HEK293T (cell line): Measurements from ENCODE around the gene PRPF8.

Experiments used
- CTCF ChIA-PET: fragments of 350-600 bp; formaldehyde crosslinking; extraction: SDS; loops from one replicate; lab custom pipeline; 2021; ENCODE audit warnings: antibody characterized with exemption, inconsistent platforms; lab: Yijun Ruan, JAX
- POLR2A ChIA-PET: fragments of 350-600 bp; formaldehyde crosslinking; extraction: SDS; loops from one replicate; lab custom pipeline; 2020; ENCODE audit warnings: antibody characterized with exemption, inconsistent platforms; lab: Yijun Ruan, JAX
- DNase-seq: peaks from one replicate; pipeline ENCODE4 v3.0.0; 2012; ENCODE audit warnings: mixed read lengths; ENCODE audit errors: extremely low spot score
- ARNT ChIP-seq: fragments of 450-650 bp; IDR thresholded peaks from 2 replicates; pipeline ENCODE4 v1.6.1; 2017; ENCODE audit warnings: mild to moderate bottlenecking
- BHLHE40 ChIP-seq: fragments of 450-650 bp; IDR thresholded peaks from 2 replicates; pipeline ENCODE4 v1.6.1; 2016; ENCODE audit warnings: mild to moderate bottlenecking, moderate library complexity, borderline replicate concordance
- CTBP1 ChIP-seq: fragments of 450-650 bp; IDR thresholded peaks from 2 replicates; pipeline ENCODE4 v1.6.1; 2016; ENCODE audit warnings: borderline replicate concordance
- ELF4 ChIP-seq: fragments of 450-650 bp; IDR thresholded peaks from 2 replicates; pipeline ENCODE4 v1.6.1; 2017; ENCODE audit warnings: antibody characterized with exemption
- FOXA1 ChIP-seq: fragments of 450-650 bp; IDR thresholded peaks from 2 replicates; pipeline ENCODE4 v1.6.1; 2016; ENCODE audit warnings: mild to moderate bottlenecking
- FOXK2 ChIP-seq: fragments of 450-650 bp; IDR thresholded peaks from 2 replicates; pipeline ENCODE4 v1.6.1; 2016; ENCODE audit warnings: mild to moderate bottlenecking
- FOXM1 ChIP-seq: fragments of 450-650 bp; IDR thresholded peaks from 2 replicates; pipeline ENCODE4 v1.6.1; 2017; ENCODE audit warnings: mild to moderate bottlenecking, borderline replicate concordance
- HDGF ChIP-seq: fragments of 450-650 bp; IDR thresholded peaks from 2 replicates; pipeline ENCODE4 v1.6.1; 2017; ENCODE audit warnings: antibody characterized with exemption, borderline replicate concordance
- L3MBTL2 ChIP-seq: fragments of 450-650 bp; conservative IDR thresholded peaks from 2 replicates; pipeline ENCODE4 v1.6.1; 2016; ENCODE audit warnings: mild to moderate bottlenecking
- LEF1 ChIP-seq: fragments of 450-650 bp; IDR thresholded peaks from 2 replicates; pipeline ENCODE4 v1.6.1; 2017; ENCODE audit warnings: mild to moderate bottlenecking, borderline replicate concordance
- NFRKB ChIP-seq: fragments of 450-650 bp; IDR thresholded peaks from 2 replicates; pipeline ENCODE4 v1.6.1; 2016; ENCODE audit warnings: mild to moderate bottlenecking, moderate library complexity
- PKNOX1 ChIP-seq: fragments of 450-650 bp; IDR thresholded peaks from 2 replicates; pipeline ENCODE4 v1.6.1; 2016
- SP1 ChIP-seq: fragments of 450-650 bp; IDR thresholded peaks from 2 replicates; pipeline ENCODE4 v1.6.1; 2017
- SUZ12 ChIP-seq: fragments of 450-650 bp; IDR thresholded peaks from 2 replicates; pipeline ENCODE4 v1.6.1; 2016; ENCODE audit warnings: mild to moderate bottlenecking
- TARDBP ChIP-seq: fragments of 450-650 bp; IDR thresholded peaks from 2 replicates; pipeline ENCODE4 v1.6.1; 2016
- ZNF384 ChIP-seq: fragments of 450-650 bp; IDR thresholded peaks from 2 replicates; pipeline ENCODE4 v1.6.1; 2016

PRPF8 gene

GRCh38 chr17:1624650-1625049 is 60.0 kb downstream of the PRPF8 start:
- ChIA-PET CTCF (interaction anchor here (0.5 to 0.6 kb wide), 2 partner anchors 259 to 365 kb away, joined by 3 to 4 read pairs; no protein-coding TSS in a partner anchor), POLR2A (no interaction called here)
- no peak for TF ChIP-seq SUZ12
- no peak for DNase-seq

- no peak for TF ChIP-seq FOXA1
- no peak for TF ChIP-seq CTBP1
- no peak for TF ChIP-seq FOXK2
- no peak for TF ChIP-seq SP1
- no peak for TF ChIP-seq L3MBTL2
- TF ChIP-seq TARDBP, result no peak
- TF ChIP-seq ELF4, result no peak
- no peak for TF ChIP-seq FOXM1
- POLR2A ChIA-PET, result no interaction called here
- CTCF ChIA-PET, result interaction anchor here (2.0 kb wide), 1 partner anchor 49 kb away, joined by 5 read pairs; no protein-coding TSS in a partner anchor
- no peak for DNase-seq
These were observed 61.5 kb downstream of the PRPF8 start for GRCh38 chr17:1623057-1623630.

GRCh38 chr17:1621273-1621954 is 63.3 kb downstream of the PRPF8 start:
- ChIA-PET POLR2A (no interaction called here), CTCF (interaction anchor here (2.0 kb wide), 1 partner anchor 47 kb away, joined by 5 read pairs; no protein-coding TSS in a partner anchor)
- TF ChIP-seq TARDBP (no peak), BHLHE40 (no peak), CTBP1 (no peak), LEF1 (no peak), FOXK2 (no peak), NFRKB (no peak), ARNT (no peak), ELF4 (no peak), HDGF (no peak)
- no peak for DNase-seq

- no peak for DNase-seq
- TF ChIP-seq L3MBTL2 (no peak), FOXM1 (no peak), PKNOX1 (no peak), SP1 (no peak), SUZ12 (no peak), HDGF (no peak), LEF1 (no peak), BHLHE40 (no peak), ARNT (no peak), ZNF384 (no peak), CTBP1 (no peak), NFRKB (no peak), ELF4 (no peak), FOXA1 (no peak)
- ChIA-PET POLR2A (no interaction called here), CTCF (no interaction called here)
These were observed 64.2 kb downstream of the PRPF8 start for GRCh38 chr17:1620486-1620885.

- ChIA-PET POLR2A (interaction anchor here (0.9 to 2.7 kb wide), 4 partner anchors 11 to 44 kb away, joined by 3 to 18 read pairs (median 4); partner anchors contain the start of gene SLC43A2), CTCF (interaction anchor here (0.5 to 1.6 kb wide), 3 partner anchors 10 to 302 kb away, joined by 3 to 4 read pairs (median 3); no protein-coding TSS in a partner anchor)
- no peak for TF ChIP-seq SP1
- TF ChIP-seq HDGF, result no peak
- no peak for TF ChIP-seq CTBP1
- no peak for TF ChIP-seq ZNF384
- no peak for TF ChIP-seq FOXM1
- TF ChIP-seq TARDBP, result no peak
- no peak for TF ChIP-seq ELF4
- no peak for TF ChIP-seq SUZ12
- TF ChIP-seq NFRKB, result no peak
- TF ChIP-seq FOXA1, result no peak
- TF ChIP-seq BHLHE40, result no peak
- no peak for TF ChIP-seq LEF1
- TF ChIP-seq FOXK2, result no peak
- no peak for TF ChIP-seq ARNT
- no peak for TF ChIP-seq L3MBTL2
- no peak for TF ChIP-seq PKNOX1
- peak; percentile 41 for DNase-seq
These were observed 67.0 kb downstream of the PRPF8 start for GRCh38 chr17:1617620-1618174.

- CTCF ChIA-PET, result interaction anchor here (0.7 to 1.3 kb wide), 2 partner anchors 42 to 101 kb away, joined by 3 to 5 read pairs; no protein-coding TSS in a partner anchor
- POLR2A ChIA-PET, result no interaction called here
- DNase-seq, result no peak
- TF ChIP-seq NFRKB (no peak), L3MBTL2 (no peak), ELF4 (no peak), ZNF384 (no peak), PKNOX1 (no peak), FOXK2 (no peak), BHLHE40 (no peak), SP1 (no peak), TARDBP (no peak), LEF1 (no peak), SUZ12 (no peak), HDGF (no peak), FOXA1 (no peak), CTBP1 (no peak), ARNT (no peak), FOXM1 (no peak)
These were observed 68.6 kb downstream of the PRPF8 start for GRCh38 chr17:1616101-1616500.
